GM12878 (cell line): ENCODE data around the gene EIF5A. TPM values are rescaled to one million over a fixed set of nuclear protein-coding genes. Genes with fewer than 3 reads are reported as not detected.
A peak's percentile ranks its signal among the peaks of the same experiment; 100 is the strongest.

Experiments
- BACH1 ChIP-seq: fragments of 450-650 bp; IDR thresholded peaks from 2 replicates; pipeline ENCODE4 v1.6.1; 2017; ENCODE audit warnings: mild to moderate bottlenecking, borderline replicate concordance
- CBFB ChIP-seq: IDR thresholded peaks from 2 replicates; pipeline ENCODE4 v1.6.1; 2016; ENCODE audit warnings: antibody characterized with exemption, low read depth
- DPF2 ChIP-seq: fragments of 450-650 bp; IDR thresholded peaks from 2 replicates; pipeline ENCODE4 v1.6.1; 2017; ENCODE audit warnings: mild to moderate bottlenecking
- MEF2A ChIP-seq: IDR thresholded peaks from 2 replicates; pipeline ENCODE4 v1.6.1; 2011; ENCODE audit warnings: low read depth, mild to moderate bottlenecking, low read length, moderate library complexity; ENCODE audit not compliant: insufficient read depth
- STAT1 ChIP-seq: fragments of 450-650 bp; conservative IDR thresholded peaks from 2 replicates; pipeline ENCODE4 v1.6.1; 2014; ENCODE audit warnings: antibody characterized with exemption, mild to moderate bottlenecking
- TCF12 ChIP-seq: IDR thresholded peaks from 2 replicates; pipeline ENCODE4 v1.6.1; 2011; ENCODE audit warnings: low read depth, mild to moderate bottlenecking, low read length
- YY1 ChIP-seq: IDR thresholded peaks from 2 replicates; pipeline ENCODE4 v1.6.1; 2011; ENCODE audit warnings: low read depth, mild to moderate bottlenecking, low read length
- ZNF217 ChIP-seq: fragments of 450-650 bp; IDR thresholded peaks from 2 replicates; pipeline ENCODE4 v1.6.1; 2017; ENCODE audit warnings: antibody characterized with exemption, mild to moderate bottlenecking
- polyA plus RNA-seq, 11 experiments: library from polyadenylated mRNA; depleted of rRNA in 4 of 11; unstranded in 6 of 11; stranded (reverse) in 5 of 11; fragments of >200 nt; fragmentation: Nextera tagmentation in 4 of 11; fragmentation: Illumina TruSeq in 1 of 11; extraction: Ambion mirVana in 4 of 11; extraction: Trizol in 1 of 11; gene quantifications; 1 replicate in 1 of 11; 2 replicates in 10 of 11; pipeline versions ENCODE4 v1.2.1 to v1.2.3, GENCODE V29; 2011 to 2016; ENCODE audit warnings: inconsistent platforms in 2 of 11, missing spikeins in 2 of 11, low read depth in 1 of 11
- total RNA-seq, 4 experiments: library from RNA; depleted of rRNA in 3 of 4; stranded (reverse); fragments of >200 nt in 3 of 4; fragmentation: Illumina TruSeq in 1 of 4; extraction: Trizol in 1 of 4; gene quantifications; 2 replicates each; pipeline versions ENCODE4 v1.2.1 to v1.2.3, GENCODE V29; 2013 to 2021
- TF ChIP-seq, protein P1 (sequence below), 3 experiments: IDR thresholded peaks in 2 of 3; conservative IDR thresholded peaks in 1 of 3; 2 replicates each; pipeline ENCODE4 v1.5.1; 2011; ENCODE audit warnings: low read depth in 3 of 3, low read length in 3 of 3, mild to moderate bottlenecking in 3 of 3, control low read depth in 2 of 3, moderate library complexity in 2 of 3, inconsistent platforms in 1 of 3, mixed read lengths in 1 of 3; ENCODE audit not compliant: control insufficient read depth in 2 of 3, insufficient read depth in 1 of 3; ENCODE audit errors: extremely low read depth in 1 of 3
- TF ChIP-seq, protein P2 (sequence below): fragments of 450-650 bp; IDR thresholded peaks from 2 replicates; pipeline ENCODE4 v1.6.1; 2016; ENCODE audit warnings: mild to moderate bottlenecking, moderate library complexity, borderline replicate concordance
- TF ChIP-seq, protein P3 (sequence below): IDR thresholded peaks from 2 replicates; pipeline ENCODE4 v1.6.1; 2012; ENCODE audit warnings: low read length, inconsistent platforms
- TF ChIP-seq, protein P4 (sequence below): fragments of 450-650 bp; formaldehyde crosslinking; IDR thresholded peaks from 2 replicates; pipeline ENCODE4 v1.5.0; 2022; ENCODE audit warnings: mild to moderate bottlenecking, missing genetic modification characterization
- TF ChIP-seq, protein P5 (sequence below): IDR thresholded peaks from 2 replicates; pipeline ENCODE4 v1.6.1; 2012; ENCODE audit warnings: low read depth, low read length, improper control_type of control experiment
- TF ChIP-seq, protein P6 (sequence below): IDR thresholded peaks from 2 replicates; pipeline ENCODE4 v1.6.1; 2011; ENCODE audit warnings: borderline replicate concordance, low read depth, mild to moderate bottlenecking, moderate library complexity, mixed read lengths, low read length; ENCODE audit not compliant: insufficient read depth; ENCODE audit errors: extremely low read length

The EIF5A gene
- total and polyA plus RNA-seq, 10 of the 15 experiments (the other 5 are each of a cell fraction or from before 2014, with no cell fraction given): 26.5 to 1,792 (median 944) TPM

DNA sequence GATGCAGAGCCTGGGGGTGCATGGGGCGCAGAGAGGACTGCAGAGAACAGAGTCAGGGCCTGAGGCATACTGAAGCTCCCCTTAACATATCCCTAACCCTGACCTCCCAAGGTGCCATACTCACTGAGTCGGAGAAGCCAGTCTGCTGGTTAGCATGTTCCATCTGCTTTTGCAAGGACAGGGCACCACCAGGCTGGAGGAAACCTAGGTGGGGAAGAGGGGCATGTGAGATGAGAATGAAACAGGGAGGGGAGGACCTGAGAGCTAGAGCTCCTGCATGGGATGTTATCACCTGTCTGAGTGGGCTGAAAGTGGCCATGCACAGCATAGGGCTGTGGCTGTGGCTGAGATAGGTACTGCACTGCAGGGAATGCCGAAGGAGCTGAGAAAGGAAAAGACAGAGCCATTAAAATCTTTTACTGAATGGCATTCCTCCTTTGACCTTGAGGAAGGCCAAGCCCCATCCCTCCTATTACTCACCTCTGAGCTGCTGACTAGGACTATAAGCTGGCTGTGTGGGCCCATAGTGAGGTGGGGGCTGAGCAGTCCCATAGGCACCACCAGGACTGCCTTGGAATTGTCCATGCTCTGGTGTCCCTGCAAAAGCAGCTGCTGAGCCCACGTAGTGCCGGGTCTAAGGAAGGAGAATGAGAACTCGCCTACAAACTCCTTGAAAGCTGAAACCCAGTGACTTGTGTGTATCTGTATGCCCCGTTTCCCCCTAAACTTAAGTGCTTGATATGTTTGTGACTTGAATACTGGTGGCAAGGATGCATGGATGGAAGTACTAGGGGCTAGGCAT, 5.9 kb downstream of the EIF5A start (continued):
- TF ChIP-seq, protein P1, sequence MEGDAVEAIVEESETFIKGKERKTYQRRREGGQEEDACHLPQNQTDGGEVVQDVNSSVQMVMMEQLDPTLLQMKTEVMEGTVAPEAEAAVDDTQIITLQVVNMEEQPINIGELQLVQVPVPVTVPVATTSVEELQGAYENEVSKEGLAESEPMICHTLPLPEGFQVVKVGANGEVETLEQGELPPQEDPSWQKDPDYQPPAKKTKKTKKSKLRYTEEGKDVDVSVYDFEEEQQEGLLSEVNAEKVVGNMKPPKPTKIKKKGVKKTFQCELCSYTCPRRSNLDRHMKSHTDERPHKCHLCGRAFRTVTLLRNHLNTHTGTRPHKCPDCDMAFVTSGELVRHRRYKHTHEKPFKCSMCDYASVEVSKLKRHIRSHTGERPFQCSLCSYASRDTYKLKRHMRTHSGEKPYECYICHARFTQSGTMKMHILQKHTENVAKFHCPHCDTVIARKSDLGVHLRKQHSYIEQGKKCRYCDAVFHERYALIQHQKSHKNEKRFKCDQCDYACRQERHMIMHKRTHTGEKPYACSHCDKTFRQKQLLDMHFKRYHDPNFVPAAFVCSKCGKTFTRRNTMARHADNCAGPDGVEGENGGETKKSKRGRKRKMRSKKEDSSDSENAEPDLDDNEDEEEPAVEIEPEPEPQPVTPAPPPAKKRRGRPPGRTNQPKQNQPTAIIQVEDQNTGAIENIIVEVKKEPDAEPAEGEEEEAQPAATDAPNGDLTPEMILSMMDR (IDR thresholded peaks at IDR 0.05 in 2 of 3, conservative IDR thresholded peaks at IDR 0.05 in 1 of 3; ENCODE audit: control insufficient read depth in 2 of 3, extremely low read depth in 1 of 3, insufficient read depth in 1 of 3, low read depth in 3 of 3, low read length in 3 of 3): peak in 2 of 3 experiments; percentile 27 to 28; a peak in 2 of 6 replicates
- TF ChIP-seq BACH1 (peak; percentile 32), YY1 (no peak), CBFB (no peak), DPF2 (no peak), TCF12 (no peak), MEF2A (no peak), ZNF217 (no peak), STAT1 (no peak)
- TF ChIP-seq, protein P2, sequence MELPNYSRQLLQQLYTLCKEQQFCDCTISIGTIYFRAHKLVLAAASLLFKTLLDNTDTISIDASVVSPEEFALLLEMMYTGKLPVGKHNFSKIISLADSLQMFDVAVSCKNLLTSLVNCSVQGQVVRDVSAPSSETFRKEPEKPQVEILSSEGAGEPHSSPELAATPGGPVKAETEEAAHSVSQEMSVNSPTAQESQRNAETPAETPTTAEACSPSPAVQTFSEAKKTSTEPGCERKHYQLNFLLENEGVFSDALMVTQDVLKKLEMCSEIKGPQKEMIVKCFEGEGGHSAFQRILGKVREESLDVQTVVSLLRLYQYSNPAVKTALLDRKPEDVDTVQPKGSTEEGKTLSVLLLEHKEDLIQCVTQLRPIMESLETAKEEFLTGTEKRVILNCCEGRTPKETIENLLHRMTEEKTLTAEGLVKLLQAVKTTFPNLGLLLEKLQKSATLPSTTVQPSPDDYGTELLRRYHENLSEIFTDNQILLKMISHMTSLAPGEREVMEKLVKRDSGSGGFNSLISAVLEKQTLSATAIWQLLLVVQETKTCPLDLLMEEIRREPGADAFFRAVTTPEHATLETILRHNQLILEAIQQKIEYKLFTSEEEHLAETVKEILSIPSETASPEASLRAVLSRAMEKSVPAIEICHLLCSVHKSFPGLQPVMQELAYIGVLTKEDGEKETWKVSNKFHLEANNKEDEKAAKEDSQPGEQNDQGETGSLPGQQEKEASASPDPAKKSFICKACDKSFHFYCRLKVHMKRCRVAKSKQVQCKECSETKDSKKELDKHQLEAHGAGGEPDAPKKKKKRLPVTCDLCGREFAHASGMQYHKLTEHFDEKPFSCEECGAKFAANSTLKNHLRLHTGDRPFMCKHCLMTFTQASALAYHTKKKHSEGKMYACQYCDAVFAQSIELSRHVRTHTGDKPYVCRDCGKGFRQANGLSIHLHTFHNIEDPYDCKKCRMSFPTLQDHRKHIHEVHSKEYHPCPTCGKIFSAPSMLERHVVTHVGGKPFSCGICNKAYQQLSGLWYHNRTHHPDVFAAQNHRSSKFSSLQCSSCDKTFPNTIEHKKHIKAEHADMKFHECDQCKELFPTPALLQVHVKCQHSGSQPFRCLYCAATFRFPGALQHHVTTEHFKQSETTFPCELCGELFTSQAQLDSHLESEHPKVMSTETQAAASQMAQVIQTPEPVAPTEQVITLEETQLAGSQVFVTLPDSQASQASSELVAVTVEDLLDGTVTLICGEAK: no peak
- TF ChIP-seq, protein P3, sequence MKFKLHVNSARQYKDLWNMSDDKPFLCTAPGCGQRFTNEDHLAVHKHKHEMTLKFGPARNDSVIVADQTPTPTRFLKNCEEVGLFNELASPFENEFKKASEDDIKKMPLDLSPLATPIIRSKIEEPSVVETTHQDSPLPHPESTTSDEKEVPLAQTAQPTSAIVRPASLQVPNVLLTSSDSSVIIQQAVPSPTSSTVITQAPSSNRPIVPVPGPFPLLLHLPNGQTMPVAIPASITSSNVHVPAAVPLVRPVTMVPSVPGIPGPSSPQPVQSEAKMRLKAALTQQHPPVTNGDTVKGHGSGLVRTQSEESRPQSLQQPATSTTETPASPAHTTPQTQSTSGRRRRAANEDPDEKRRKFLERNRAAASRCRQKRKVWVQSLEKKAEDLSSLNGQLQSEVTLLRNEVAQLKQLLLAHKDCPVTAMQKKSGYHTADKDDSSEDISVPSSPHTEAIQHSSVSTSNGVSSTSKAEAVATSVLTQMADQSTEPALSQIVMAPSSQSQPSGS: no peak; the same call in 1 of the 2 replicates
- TF ChIP-seq, protein P4, sequence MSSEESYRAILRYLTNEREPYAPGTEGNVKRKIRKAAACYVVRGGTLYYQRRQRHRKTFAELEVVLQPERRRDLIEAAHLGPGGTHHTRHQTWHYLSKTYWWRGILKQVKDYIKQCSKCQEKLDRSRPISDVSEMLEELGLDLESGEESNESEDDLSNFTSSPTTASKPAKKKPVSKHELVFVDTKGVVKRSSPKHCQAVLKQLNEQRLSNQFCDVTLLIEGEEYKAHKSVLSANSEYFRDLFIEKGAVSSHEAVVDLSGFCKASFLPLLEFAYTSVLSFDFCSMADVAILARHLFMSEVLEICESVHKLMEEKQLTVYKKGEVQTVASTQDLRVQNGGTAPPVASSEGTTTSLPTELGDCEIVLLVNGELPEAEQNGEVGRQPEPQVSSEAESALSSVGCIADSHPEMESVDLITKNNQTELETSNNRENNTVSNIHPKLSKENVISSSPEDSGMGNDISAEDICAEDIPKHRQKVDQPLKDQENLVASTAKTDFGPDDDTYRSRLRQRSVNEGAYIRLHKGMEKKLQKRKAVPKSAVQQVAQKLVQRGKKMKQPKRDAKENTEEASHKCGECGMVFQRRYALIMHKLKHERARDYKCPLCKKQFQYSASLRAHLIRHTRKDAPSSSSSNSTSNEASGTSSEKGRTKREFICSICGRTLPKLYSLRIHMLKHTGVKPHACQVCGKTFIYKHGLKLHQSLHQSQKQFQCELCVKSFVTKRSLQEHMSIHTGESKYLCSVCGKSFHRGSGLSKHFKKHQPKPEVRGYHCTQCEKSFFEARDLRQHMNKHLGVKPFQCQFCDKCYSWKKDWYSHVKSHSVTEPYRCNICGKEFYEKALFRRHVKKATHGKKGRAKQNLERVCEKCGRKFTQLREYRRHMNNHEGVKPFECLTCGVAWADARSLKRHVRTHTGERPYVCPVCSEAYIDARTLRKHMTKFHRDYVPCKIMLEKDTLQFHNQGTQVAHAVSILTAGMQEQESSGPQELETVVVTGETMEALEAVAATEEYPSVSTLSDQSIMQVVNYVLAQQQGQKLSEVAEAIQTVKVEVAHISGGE (CRISPR knock-in tag): no peak
- TF ChIP-seq, protein P5, sequence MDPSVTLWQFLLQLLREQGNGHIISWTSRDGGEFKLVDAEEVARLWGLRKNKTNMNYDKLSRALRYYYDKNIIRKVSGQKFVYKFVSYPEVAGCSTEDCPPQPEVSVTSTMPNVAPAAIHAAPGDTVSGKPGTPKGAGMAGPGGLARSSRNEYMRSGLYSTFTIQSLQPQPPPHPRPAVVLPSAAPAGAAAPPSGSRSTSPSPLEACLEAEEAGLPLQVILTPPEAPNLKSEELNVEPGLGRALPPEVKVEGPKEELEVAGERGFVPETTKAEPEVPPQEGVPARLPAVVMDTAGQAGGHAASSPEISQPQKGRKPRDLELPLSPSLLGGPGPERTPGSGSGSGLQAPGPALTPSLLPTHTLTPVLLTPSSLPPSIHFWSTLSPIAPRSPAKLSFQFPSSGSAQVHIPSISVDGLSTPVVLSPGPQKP: no peak
- TF ChIP-seq, protein P6, sequence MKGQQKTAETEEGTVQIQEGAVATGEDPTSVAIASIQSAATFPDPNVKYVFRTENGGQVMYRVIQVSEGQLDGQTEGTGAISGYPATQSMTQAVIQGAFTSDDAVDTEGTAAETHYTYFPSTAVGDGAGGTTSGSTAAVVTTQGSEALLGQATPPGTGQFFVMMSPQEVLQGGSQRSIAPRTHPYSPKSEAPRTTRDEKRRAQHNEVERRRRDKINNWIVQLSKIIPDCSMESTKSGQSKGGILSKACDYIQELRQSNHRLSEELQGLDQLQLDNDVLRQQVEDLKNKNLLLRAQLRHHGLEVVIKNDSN: no peak
